ENCODE data around the gene TRIM51. TPM values are rescaled to one million over a fixed set of nuclear protein-coding genes. Genes with fewer than 3 reads are reported as not detected.

The TRIM51 gene
- total and polyA plus RNA-seq, 2 of the 4 experiments (the other 2 are of a cell fraction): not detected

DNA sequence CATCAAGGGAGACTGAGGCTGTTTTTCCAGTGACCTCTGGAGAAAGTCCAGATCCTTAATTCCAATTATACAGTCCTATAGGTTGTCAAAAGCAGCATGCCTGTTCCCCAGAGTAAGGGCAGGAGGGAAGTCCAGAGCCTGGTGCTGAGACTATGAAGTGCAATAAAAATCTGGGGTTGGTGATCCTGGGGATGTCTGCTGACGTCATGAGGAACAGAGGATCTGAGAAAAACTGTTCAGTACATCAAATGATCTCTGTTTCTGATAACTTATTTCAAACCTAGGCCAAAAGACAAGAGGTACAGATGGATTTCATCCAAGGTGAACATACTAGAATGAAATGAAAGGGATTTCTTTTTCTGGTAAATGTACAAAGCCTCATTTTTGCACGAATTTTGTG, 19.2 kb downstream of the TRIM51 start:
- Histone ChIP-seq H3K4me1 (ENCODE audit: control insufficient read depth, insufficient read depth, low read length) (no peaks in the 10 kb centered on the region), H3K27ac (ENCODE audit: insufficient read depth, low read length) (no peak overlapping the region), H2BK120ac (ENCODE audit: low read depth, low read length) (no peak overlapping the region), H3K56ac (ENCODE audit: extremely low read depth, insufficient read depth, low read length) (no peak overlapping the region), H4K5ac (ENCODE audit: low read depth, low read length) (no peak overlapping the region), H3K23ac (ENCODE audit: low read depth, low read length) (no peak overlapping the region), H3K9me1 (ENCODE audit: insufficient read depth, low read length) (no peaks in the 10 kb centered on the region), H2BK5ac (ENCODE audit: low read depth, low read length, poor library complexity, severe bottlenecking) (no peak overlapping the region), H2BK20ac (ENCODE audit: low read depth, low read length) (no peak overlapping the region), H4K20me1 (ENCODE audit: insufficient read depth, low read length) (no peaks in the 10 kb centered on the region), H3K4me2 (ENCODE audit: low read depth, low read length) (no peak overlapping the region), H3K18ac (ENCODE audit: low read depth, low read length) (no peak overlapping the region), H3K9me3 (ENCODE audit: control insufficient read depth, insufficient read depth, low read length) (no peaks in the 10 kb centered on the region; the same call in 1 of the 2 replicates), H3K9ac (ENCODE audit: low read depth, low read length) (no peak overlapping the region), H3K14ac (replicated peaks; ENCODE audit: low read depth, low read length) (no peak overlapping the region), H3K4me3 (ENCODE audit: insufficient read depth, low read depth, low read length) (no peak overlapping the region), H4K8ac (ENCODE audit: low read depth in 2 of 2, low read length in 2 of 2) (no peak overlapping the region), H3K4ac (ENCODE audit: low read depth, low read length) (no peak overlapping the region), H4K91ac (ENCODE audit: insufficient read depth, low read depth, low read length) (no peak overlapping the region), H2AFZ (replicated peaks; ENCODE audit: low read length, poor library complexity) (no peak overlapping the region), H3K79me1 (ENCODE audit: low read depth in 1 of 2, low read length in 2 of 2) (no peaks in the 10 kb centered on the region), H2AK9ac (replicated peaks; ENCODE audit: low read depth, low read length, poor library complexity) (no peak overlapping the region), H3K27me3 (ENCODE audit: control insufficient read depth, insufficient read depth, low read length) (no peaks in the 10 kb centered on the region), H2AK5ac (ENCODE audit: low read depth, low read length) (no peak overlapping the region), H2BK15ac (ENCODE audit: low read depth, low read length) (no peak overlapping the region), H3K36me3 (ENCODE audit: control insufficient read depth, insufficient read depth, low read length) (no peaks in the 10 kb centered on the region)
- ChIA-PET POLR2A (ENCODE audit: unreplicated experiment) (no interaction called here), CTCF (no interaction called here)
- in situ Hi-C loops (cut with MboI; ENCODE audit: low sequenced_read_pairs): no loop called here
- TF ChIP-seq POLR2A (IDR thresholded peaks at IDR 0.05; ENCODE audit: low read depth, low read length): no peak
- TF ChIP-seq, protein P1, sequence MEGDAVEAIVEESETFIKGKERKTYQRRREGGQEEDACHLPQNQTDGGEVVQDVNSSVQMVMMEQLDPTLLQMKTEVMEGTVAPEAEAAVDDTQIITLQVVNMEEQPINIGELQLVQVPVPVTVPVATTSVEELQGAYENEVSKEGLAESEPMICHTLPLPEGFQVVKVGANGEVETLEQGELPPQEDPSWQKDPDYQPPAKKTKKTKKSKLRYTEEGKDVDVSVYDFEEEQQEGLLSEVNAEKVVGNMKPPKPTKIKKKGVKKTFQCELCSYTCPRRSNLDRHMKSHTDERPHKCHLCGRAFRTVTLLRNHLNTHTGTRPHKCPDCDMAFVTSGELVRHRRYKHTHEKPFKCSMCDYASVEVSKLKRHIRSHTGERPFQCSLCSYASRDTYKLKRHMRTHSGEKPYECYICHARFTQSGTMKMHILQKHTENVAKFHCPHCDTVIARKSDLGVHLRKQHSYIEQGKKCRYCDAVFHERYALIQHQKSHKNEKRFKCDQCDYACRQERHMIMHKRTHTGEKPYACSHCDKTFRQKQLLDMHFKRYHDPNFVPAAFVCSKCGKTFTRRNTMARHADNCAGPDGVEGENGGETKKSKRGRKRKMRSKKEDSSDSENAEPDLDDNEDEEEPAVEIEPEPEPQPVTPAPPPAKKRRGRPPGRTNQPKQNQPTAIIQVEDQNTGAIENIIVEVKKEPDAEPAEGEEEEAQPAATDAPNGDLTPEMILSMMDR (conservative IDR thresholded peaks at IDR 0.05; ENCODE audit: low read depth, low read length): no peak
- no peak for TF ChIP-seq CHD1 (IDR thresholded peaks at IDR 0.05; ENCODE audit: low read depth, low read length)
- no peak for TF ChIP-seq CEBPB (IDR thresholded peaks at IDR 0.05; ENCODE audit: low read depth, low read length)
- TF ChIP-seq FOS (IDR thresholded peaks at IDR 0.05; ENCODE audit: low read depth, low read length): no peak
- TF ChIP-seq MAFK (IDR thresholded peaks at IDR 0.05; ENCODE audit: low read depth, low read length): no peak
- no peak for TF ChIP-seq SMC3 (IDR thresholded peaks at IDR 0.05; ENCODE audit: low read depth, low read length)
- TF ChIP-seq MAZ (IDR thresholded peaks at IDR 0.05; ENCODE audit: borderline replicate concordance, low read depth, low read length): no peak
- TF ChIP-seq MXI1 (IDR thresholded peaks at IDR 0.05; ENCODE audit: borderline replicate concordance, low read depth, low read length): no peak
- TF ChIP-seq RFX5 (IDR thresholded peaks at IDR 0.05; ENCODE audit: low read depth, low read length): no peak
- no peak for TF ChIP-seq BHLHE40 (IDR thresholded peaks at IDR 0.05; ENCODE audit: low read depth, low read length)
- no peak for TF ChIP-seq USF2 (IDR thresholded peaks at IDR 0.05; ENCODE audit: low read depth, low read length)
- no peak for TF ChIP-seq RCOR1 (IDR thresholded peaks at IDR 0.05; ENCODE audit: insufficient replicate concordance, low read length)
- TF ChIP-seq, protein P2, sequence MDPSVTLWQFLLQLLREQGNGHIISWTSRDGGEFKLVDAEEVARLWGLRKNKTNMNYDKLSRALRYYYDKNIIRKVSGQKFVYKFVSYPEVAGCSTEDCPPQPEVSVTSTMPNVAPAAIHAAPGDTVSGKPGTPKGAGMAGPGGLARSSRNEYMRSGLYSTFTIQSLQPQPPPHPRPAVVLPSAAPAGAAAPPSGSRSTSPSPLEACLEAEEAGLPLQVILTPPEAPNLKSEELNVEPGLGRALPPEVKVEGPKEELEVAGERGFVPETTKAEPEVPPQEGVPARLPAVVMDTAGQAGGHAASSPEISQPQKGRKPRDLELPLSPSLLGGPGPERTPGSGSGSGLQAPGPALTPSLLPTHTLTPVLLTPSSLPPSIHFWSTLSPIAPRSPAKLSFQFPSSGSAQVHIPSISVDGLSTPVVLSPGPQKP (IDR thresholded peaks at IDR 0.05; ENCODE audit: borderline replicate concordance, low read depth, low read length): no peak
- TF ChIP-seq RAD21 (IDR thresholded peaks at IDR 0.05; ENCODE audit: low read length): no peak
- no peak for TF ChIP-seq NFE2L2 (IDR thresholded peaks at IDR 0.05; ENCODE audit: low read depth, low read length)
- no TSS peak for BruUV-seq (replicated peaks)
- WGBS, 2 experiments (ENCODE audit: extremely low coverage in 2 of 2, insufficient read length in 1 of 2): no CpG with 5 or more reads among the region's 2 CpGs
- DNase-seq (no peak), ATAC-seq (ENCODE audit: low read depth) (no peak)
- dilution Hi-C loops (cut with HindIII; ENCODE audit: low sequenced_read_pairs, unreplicated experiment): no loop called here
- intact Hi-C loops (cut with micrococcal nuclease): no loop called here
